Keratinocyte (primary cell): Measurements from ENCODE around the gene GUCY2C. TPM values are rescaled to one million over a fixed set of nuclear protein-coding genes. Genes with fewer than 3 reads are reported as not detected.

Experiments used
- DNase-seq: peaks from one replicate; pipeline ENCODE4 v3.0.0-alpha.2; 2011; ENCODE audit warnings: low read depth, missing footprints, low spot score
- FAIRE-seq: peaks from 2 replicates; lab custom pipeline; 2011; peaks lifted over from hg19 to GRCh38; lab: Jason Lieb, UNC
- H2AFZ ChIP-seq: 2 replicates; pipeline ENCODE4 v1.6.0; 2012; ENCODE audit warnings: low read length, control low read depth, inconsistent platforms; ENCODE audit not compliant: control insufficient read depth
- H3K27ac ChIP-seq: 2 replicates; pipeline ENCODE4 v1.5.1; 2011; ENCODE audit warnings: low read length; ENCODE audit not compliant: control insufficient read depth, insufficient read depth
- H3K27me3 ChIP-seq: 3 replicates; pipeline ENCODE4 v1.6.0; 2011; ENCODE audit warnings: low read length; ENCODE audit not compliant: control insufficient read depth, insufficient read depth; ENCODE audit errors: extremely low read depth
- H3K36me3 ChIP-seq, 2 experiments: 2 replicates in 1 of 2; 3 replicates in 1 of 2; pipeline ENCODE4 v1.5.1; 2011; ENCODE audit warnings: low read length in 2 of 2, mild to moderate bottlenecking in 1 of 2; ENCODE audit not compliant: control insufficient read depth in 2 of 2, insufficient read depth in 2 of 2; ENCODE audit errors: extremely low read depth in 1 of 2
- H3K4me1 ChIP-seq: 3 replicates; pipeline ENCODE4 v1.5.1; 2011; ENCODE audit warnings: low read length; ENCODE audit not compliant: control insufficient read depth, insufficient read depth; ENCODE audit errors: extremely low read depth
- H3K4me2 ChIP-seq: 3 replicates; pipeline ENCODE4 v1.6.0; 2011; ENCODE audit warnings: low read depth, low read length; ENCODE audit not compliant: control insufficient read depth, insufficient read depth; ENCODE audit errors: extremely low read depth
- H3K4me3 ChIP-seq, 3 experiments: fragments of 200-600 bp in 1 of 3; sonication (generic) in 1 of 3; 2 replicates in 2 of 3; 3 replicates in 1 of 3; pipeline ENCODE4 v1.5.1; 2011 to 2016; ENCODE audit warnings: low read length in 3 of 3, mild to moderate bottlenecking in 3 of 3, control low read depth in 2 of 3, inconsistent platforms in 1 of 3, low read depth in 1 of 3, mixed read lengths in 1 of 3, mixed run types in 1 of 3, moderate library complexity in 1 of 3; ENCODE audit not compliant: control insufficient read depth in 2 of 3, insufficient read depth in 2 of 3; ENCODE audit errors: extremely low read depth in 1 of 3
- H3K79me2 ChIP-seq: 2 replicates; pipeline ENCODE4 v1.6.0; 2012; ENCODE audit warnings: low read length; ENCODE audit not compliant: control insufficient read depth, insufficient read depth
- H3K9ac ChIP-seq: 3 replicates; pipeline ENCODE4 v1.6.0; 2011; ENCODE audit warnings: low read length; ENCODE audit not compliant: control insufficient read depth, insufficient read depth; ENCODE audit errors: extremely low read depth
- H3K9me1 ChIP-seq: 3 replicates; pipeline ENCODE4 v1.6.0; 2011; ENCODE audit warnings: low read length; ENCODE audit not compliant: control insufficient read depth, insufficient read depth; ENCODE audit errors: extremely low read depth
- H3K9me3 ChIP-seq: 2 replicates; pipeline ENCODE4 v1.5.1; 2012; ENCODE audit warnings: low read depth, low read length; ENCODE audit not compliant: control insufficient read depth
- H4K20me1 ChIP-seq: 3 replicates; pipeline ENCODE4 v1.6.0; 2011; ENCODE audit warnings: low read length; ENCODE audit not compliant: control insufficient read depth, insufficient read depth; ENCODE audit errors: extremely low read depth
- EZH2 ChIP-seq: IDR thresholded peaks from one replicate; pipeline ENCODE4 v1.6.1; 2012; ENCODE audit warnings: inconsistent platforms, mild to moderate bottlenecking, low read length, moderate library complexity
- dilution Hi-C: fragments of 300-500 bp; cut with MboI; formaldehyde crosslinking; loops from one replicate; pipeline ENCODE4 v1.7.0; 2020; ENCODE audit warnings: low sequenced_read_pairs; ENCODE audit not compliant: extremely low pct_ligation_motif_present
- polyA plus RNA-seq, 5 experiments: library from polyadenylated mRNA; depleted of rRNA in 3 of 5; stranded (reverse) in 3 of 5; stranded (forward) in 1 of 5; unstranded in 1 of 5; fragments of >200 nt; gene quantifications; 1 replicate in 1 of 5; 2 replicates in 3 of 5; 3 replicates in 1 of 5; pipeline versions ENCODE4 v1.2.1 to v1.2.3, GENCODE V29; 2011 to 2012; ENCODE audit warnings: missing spikeins in 2 of 5, low read depth in 1 of 5, low replicate concordance in 1 of 5
- TF ChIP-seq, protein P1 (sequence below), 3 experiments: IDR thresholded peaks in 1 of 3; conservative IDR thresholded peaks in 1 of 3; optimal IDR thresholded peaks in 1 of 3; 2 replicates in 2 of 3; 3 replicates in 1 of 3; pipeline versions ENCODE3 to v1.5.1; 2011; ENCODE audit warnings: low read length in 3 of 3, mild to moderate bottlenecking in 3 of 3, moderate library complexity in 2 of 3, control low read depth in 1 of 3, inconsistent platforms in 1 of 3; ENCODE audit not compliant: insufficient read depth in 2 of 3; ENCODE audit errors: extremely low read depth in 1 of 3

GUCY2C gene
- polyA plus RNA-seq, 1 donor (not counting 4 experiments of a cell fraction or from before 2014, with no cell fraction given), result 0.03 TPM

DNA sequence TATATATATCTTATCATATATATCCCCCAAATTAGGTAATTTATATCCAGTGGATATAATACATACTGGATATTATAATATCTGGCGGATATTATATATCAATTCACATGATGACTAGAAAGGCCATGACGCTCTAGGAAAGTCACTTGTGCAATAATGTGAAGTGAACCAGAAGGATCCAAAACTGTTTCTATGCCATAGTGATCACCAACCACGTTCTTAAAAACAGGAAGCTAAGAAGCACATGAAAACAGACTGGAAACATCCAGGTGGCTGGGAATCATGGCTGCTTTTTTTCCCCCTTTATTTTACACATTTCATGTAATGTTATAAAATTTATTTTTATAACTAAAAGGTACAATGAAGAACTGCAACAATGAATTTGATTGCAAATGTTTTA, 1.4 kb downstream of the GUCY2C start:
- Histone ChIP-seq H3K9me1 (no peaks in the 10 kb centered on the region), H3K4me1 (no peaks in the 10 kb centered on the region), H3K27me3 (no peaks in the 10 kb centered on the region), H4K20me1 (no peaks in the 10 kb centered on the region), H3K4me3 (no peak overlapping the region), H3K79me2 (no peaks in the 10 kb centered on the region), H3K36me3 (no peaks in the 10 kb centered on the region), H3K27ac (no peak overlapping the region), H3K9me3 (no peaks in the 10 kb centered on the region), H3K4me2 (no peak overlapping the region), H2AFZ (no peak overlapping the region), H3K9ac (no peak overlapping the region)
- FAIRE-seq, result no peak
- dilution Hi-C loops, result no loop called here
- DNase-seq, result no peak
- no peak for TF ChIP-seq EZH2
- TF ChIP-seq, protein P1, sequence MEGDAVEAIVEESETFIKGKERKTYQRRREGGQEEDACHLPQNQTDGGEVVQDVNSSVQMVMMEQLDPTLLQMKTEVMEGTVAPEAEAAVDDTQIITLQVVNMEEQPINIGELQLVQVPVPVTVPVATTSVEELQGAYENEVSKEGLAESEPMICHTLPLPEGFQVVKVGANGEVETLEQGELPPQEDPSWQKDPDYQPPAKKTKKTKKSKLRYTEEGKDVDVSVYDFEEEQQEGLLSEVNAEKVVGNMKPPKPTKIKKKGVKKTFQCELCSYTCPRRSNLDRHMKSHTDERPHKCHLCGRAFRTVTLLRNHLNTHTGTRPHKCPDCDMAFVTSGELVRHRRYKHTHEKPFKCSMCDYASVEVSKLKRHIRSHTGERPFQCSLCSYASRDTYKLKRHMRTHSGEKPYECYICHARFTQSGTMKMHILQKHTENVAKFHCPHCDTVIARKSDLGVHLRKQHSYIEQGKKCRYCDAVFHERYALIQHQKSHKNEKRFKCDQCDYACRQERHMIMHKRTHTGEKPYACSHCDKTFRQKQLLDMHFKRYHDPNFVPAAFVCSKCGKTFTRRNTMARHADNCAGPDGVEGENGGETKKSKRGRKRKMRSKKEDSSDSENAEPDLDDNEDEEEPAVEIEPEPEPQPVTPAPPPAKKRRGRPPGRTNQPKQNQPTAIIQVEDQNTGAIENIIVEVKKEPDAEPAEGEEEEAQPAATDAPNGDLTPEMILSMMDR (optimal IDR thresholded peaks at IDR 0.05 in 1 of 3, IDR thresholded peaks at IDR 0.05 in 1 of 3, conservative IDR thresholded peaks at IDR 0.05 in 1 of 3; ENCODE audit: extremely low read depth in 1 of 3, insufficient read depth in 2 of 3, low read length in 3 of 3), result no peak

DNA sequence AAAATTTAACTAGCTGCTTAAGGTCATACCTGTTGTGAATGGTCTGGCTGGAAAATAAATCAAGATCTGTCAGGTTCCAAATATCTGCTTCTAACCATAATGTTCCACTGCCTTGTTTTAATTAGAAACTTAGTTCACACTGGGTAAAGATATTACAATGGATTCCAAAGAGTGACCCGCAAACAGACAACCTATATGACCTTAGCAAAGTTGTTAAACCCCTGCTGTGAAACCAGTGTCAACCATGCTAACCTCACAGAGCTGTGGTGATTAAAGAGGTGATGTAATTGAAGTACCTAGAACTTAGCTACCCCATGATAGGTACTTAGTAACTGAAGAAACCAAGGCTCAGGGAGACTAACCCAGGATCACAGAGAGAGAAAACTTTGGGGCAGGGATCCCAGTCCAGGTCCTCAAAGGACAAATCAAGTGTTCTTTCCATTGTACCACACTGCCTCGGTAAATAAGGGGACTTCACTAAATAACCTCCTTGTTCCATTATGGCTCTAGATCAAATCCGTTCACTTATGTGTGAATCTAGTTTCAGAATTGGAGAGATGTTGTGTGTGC, 2.2 kb downstream of the GUCY2C start:
- no peak overlapping the region for H3K9ac ChIP-seq
- no peaks in the 10 kb centered on the region for H3K79me2 ChIP-seq
- H4K20me1 ChIP-seq, result no peaks in the 10 kb centered on the region
- no peaks in the 10 kb centered on the region for H3K36me3 ChIP-seq
- no peak overlapping the region for H3K4me3 ChIP-seq
- H3K27ac ChIP-seq, result no peak overlapping the region
- no peaks in the 10 kb centered on the region for H3K9me1 ChIP-seq
- DNase-seq (no peak), FAIRE-seq (no peak)
- no peaks in the 10 kb centered on the region for H3K27me3 ChIP-seq
- TF ChIP-seq, protein P1 (optimal IDR thresholded peaks at IDR 0.05 in 1 of 3, IDR thresholded peaks at IDR 0.05 in 1 of 3, conservative IDR thresholded peaks at IDR 0.05 in 1 of 3; ENCODE audit: extremely low read depth in 1 of 3, insufficient read depth in 2 of 3, low read length in 3 of 3), result no peak
- TF ChIP-seq EZH2, result no peak
- no peak overlapping the region for H3K4me2 ChIP-seq
- dilution Hi-C loops, result no loop called here
- H2AFZ ChIP-seq, result no peak overlapping the region
- no peaks in the 10 kb centered on the region for H3K9me3 ChIP-seq
- H3K4me1 ChIP-seq, result no peaks in the 10 kb centered on the region
